GM10266 (cell line): ENCODE data around the gene TAF15.

Source experiments
- DNase-seq: peaks from one replicate; pipeline ENCODE4 v3.0.0; 2012; ENCODE audit errors: extremely low spot score
- TF ChIP-seq, protein P1 (sequence below): IDR thresholded peaks from 2 replicates; pipeline ENCODE4 v1.5.1; 2012; ENCODE audit warnings: mild to moderate bottlenecking, low read depth; ENCODE audit not compliant: control insufficient read depth, insufficient read depth; ENCODE audit errors: missing control alignments

Gene TAF15

GRCh38 chr17:35870906-35871819 lies 61.9 kb downstream of the TAF15 start:
- DNase-seq = no peak

GRCh38 chr17:35872196-35872980 lies 63.1 kb downstream of the TAF15 start:
- TF ChIP-seq, protein P1, sequence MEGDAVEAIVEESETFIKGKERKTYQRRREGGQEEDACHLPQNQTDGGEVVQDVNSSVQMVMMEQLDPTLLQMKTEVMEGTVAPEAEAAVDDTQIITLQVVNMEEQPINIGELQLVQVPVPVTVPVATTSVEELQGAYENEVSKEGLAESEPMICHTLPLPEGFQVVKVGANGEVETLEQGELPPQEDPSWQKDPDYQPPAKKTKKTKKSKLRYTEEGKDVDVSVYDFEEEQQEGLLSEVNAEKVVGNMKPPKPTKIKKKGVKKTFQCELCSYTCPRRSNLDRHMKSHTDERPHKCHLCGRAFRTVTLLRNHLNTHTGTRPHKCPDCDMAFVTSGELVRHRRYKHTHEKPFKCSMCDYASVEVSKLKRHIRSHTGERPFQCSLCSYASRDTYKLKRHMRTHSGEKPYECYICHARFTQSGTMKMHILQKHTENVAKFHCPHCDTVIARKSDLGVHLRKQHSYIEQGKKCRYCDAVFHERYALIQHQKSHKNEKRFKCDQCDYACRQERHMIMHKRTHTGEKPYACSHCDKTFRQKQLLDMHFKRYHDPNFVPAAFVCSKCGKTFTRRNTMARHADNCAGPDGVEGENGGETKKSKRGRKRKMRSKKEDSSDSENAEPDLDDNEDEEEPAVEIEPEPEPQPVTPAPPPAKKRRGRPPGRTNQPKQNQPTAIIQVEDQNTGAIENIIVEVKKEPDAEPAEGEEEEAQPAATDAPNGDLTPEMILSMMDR = no peak

More at GRCh38 chr17:35870906-35871819, 61.9 kb downstream of the TAF15 start:
- TF ChIP-seq, protein P1 = no peak

GRCh38 chr17:35875072-35875799 lies 66.0 kb downstream of the TAF15 start:
- peak; percentile 38 for DNase-seq
- TF ChIP-seq, protein P1 = no peak

More at GRCh38 chr17:35872196-35872980, 63.1 kb downstream of the TAF15 start:
- no peak for DNase-seq

GRCh38 chr17:35875800-35876139 lies 66.5 kb downstream of the TAF15 start:
- DNase-seq = no peak
- TF ChIP-seq, protein P1 = no peak

DNA sequence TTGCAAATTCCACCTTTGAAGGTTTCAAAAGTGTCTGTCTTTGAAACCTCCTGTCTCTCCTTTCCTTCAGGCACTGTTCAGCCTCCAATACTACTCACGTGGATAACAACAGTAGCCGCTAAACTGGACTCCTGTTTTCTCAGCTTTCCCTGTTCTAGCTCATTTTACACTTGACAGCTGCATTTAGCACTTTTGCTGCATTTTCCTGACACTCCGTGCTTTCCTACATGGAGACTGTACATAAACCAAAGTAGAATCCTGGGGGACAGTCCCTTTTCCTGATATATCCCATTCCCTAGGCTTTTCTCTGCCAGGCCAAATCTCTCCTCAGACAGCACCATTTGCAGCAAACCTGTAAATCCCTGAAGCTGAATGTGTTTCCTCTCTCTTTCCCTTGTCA lies 67.2 kb downstream of the TAF15 start:
- no peak for DNase-seq
- TF ChIP-seq, protein P1 = no peak

GRCh38 chr17:35877345-35878029 lies 68.2 kb downstream of the TAF15 start:
- no peak for DNase-seq
- TF ChIP-seq, protein P1 = no peak
